IPS-18c (cell line): ENCODE data around the gene TMEM51.
"Not testable (repeated sequence)": the region's sequence is repeated elsewhere in the genome, so short reads cannot be mapped to it uniquely, and the experiment has no call there.

Experiments used
- H3K4me3 ChIP-seq: 2 replicates; pipeline ENCODE4 v1.7.0; 2013; ENCODE audit warnings: low read depth, mild to moderate bottlenecking, low read length, moderate library complexity; ENCODE audit not compliant: insufficient read depth
- H3K9me3 ChIP-seq: one replicate; pipeline ENCODE4 v1.6.1; 2013; ENCODE audit warnings: mild to moderate bottlenecking, low read length, moderate library complexity; ENCODE audit not compliant: control insufficient read depth, insufficient read depth

Gene TMEM51

GRCh38 chr1:15167386-15167785, 13.8 kb downstream of the TMEM51 start:
- Histone ChIP-seq H3K9me3 (peaks cover 2% of the 10 kb centered on the region), H3K4me3 (no peak overlapping the region)

- Histone ChIP-seq H3K4me3 (no peak overlapping the region), H3K9me3 (peaks cover 2% of the 10 kb centered on the region)
These were observed 14.9 kb downstream of the TMEM51 start for GRCh38 chr1:15168479-15168878.

- peaks cover 2% of the 10 kb centered on the region for H3K9me3 ChIP-seq
- no peak overlapping the region for H3K4me3 ChIP-seq
These were observed 16.5 kb downstream of the TMEM51 start for GRCh38 chr1:15170071-15170470.

GRCh38 chr1:15171271-15171908, 17.8 kb downstream of the TMEM51 start:
- no peak overlapping the region for H3K4me3 ChIP-seq
- H3K9me3 ChIP-seq = peaks cover 2% of the 10 kb centered on the region

- Histone ChIP-seq H3K9me3 (peaks cover 2% of the 10 kb centered on the region), H3K4me3 (no peak overlapping the region)
These were observed 19.1 kb downstream of the TMEM51 start for GRCh38 chr1:15172405-15173259.

GRCh38 chr1:15173863-15174614, 20.5 kb downstream of the TMEM51 start:
- no peak overlapping the region for H3K4me3 ChIP-seq
- peaks cover 2% of the 10 kb centered on the region for H3K9me3 ChIP-seq

GRCh38 chr1:15174615-15174983, 21.1 kb downstream of the TMEM51 start:
- H3K4me3 ChIP-seq = no peak overlapping the region
- H3K9me3 ChIP-seq = peaks cover 2% of the 10 kb centered on the region

GRCh38 chr1:15175324-15176094, 22.0 kb downstream of the TMEM51 start:
- not testable (repeated sequence) for H3K9me3 ChIP-seq, H3K4me3 ChIP-seq

GRCh38 chr1:15176120-15176519, 22.6 kb downstream of the TMEM51 start:
- no peak overlapping the region for H3K4me3 ChIP-seq
- H3K9me3 ChIP-seq = peaks cover 2% of the 10 kb centered on the region

- no peak overlapping the region for H3K4me3 ChIP-seq
- no peaks in the 10 kb centered on the region for H3K9me3 ChIP-seq
These were observed 23.5 kb downstream of the TMEM51 start for GRCh38 chr1:15176898-15177665.

GRCh38 chr1:15177710-15178166, 24.2 kb downstream of the TMEM51 start:
- H3K4me3 ChIP-seq = no peak overlapping the region
- no peaks in the 10 kb centered on the region for H3K9me3 ChIP-seq

- no peak overlapping the region for H3K4me3 ChIP-seq
- no peaks in the 10 kb centered on the region for H3K9me3 ChIP-seq
These were observed 25.3 kb downstream of the TMEM51 start for GRCh38 chr1:15178571-15179484.

GRCh38 chr1:15179485-15179883, 25.9 kb downstream of the TMEM51 start:
- H3K9me3 ChIP-seq = no peaks in the 10 kb centered on the region

GRCh38 chr1:15180189-15180588, 26.6 kb downstream of the TMEM51 start:
- no peak overlapping the region for H3K4me3 ChIP-seq
- H3K9me3 ChIP-seq = no peaks in the 10 kb centered on the region

More at GRCh38 chr1:15179485-15179883, 25.9 kb downstream of the TMEM51 start:
- H3K4me3 ChIP-seq = no peak overlapping the region

- Histone ChIP-seq H3K9me3 (no peaks in the 10 kb centered on the region), H3K4me3 (no peak overlapping the region)
These were observed 27.5 kb downstream of the TMEM51 start for GRCh38 chr1:15180945-15181523.
